T-cell (primary cell): Measurements from ENCODE around the gene GRIK4. TPM values are rescaled to one million over a fixed set of nuclear protein-coding genes. Genes with fewer than 3 reads are reported as not detected.

Experiments
- ATAC-seq, 4 experiments: fragments of 200-7000 bp in 3 of 4; fragments of 150-1000 bp in 1 of 4; cut with Tn5 transposase; replicated peaks in 1 of 4; 1 replicate in 3 of 4; 2 replicates in 1 of 4; pipeline ENCODE4 v1.10.0; 2021; ENCODE audit warnings: moderate library complexity in 3 of 4, mild to moderate bottlenecking in 2 of 4, moderate number of reproducible peaks in 1 of 4
- CTCF ChIA-PET, 2 donors: fragments of 300-600 bp; sonication (Branson Sonifier 250); formaldehyde crosslinking; loops; one replicate each; lab custom pipeline; 2022; ENCODE audit warnings: antibody characterized with exemption in 2 of 2; lab: Charles Lee
- POLR2A ChIA-PET, 2 donors: fragments of 300-600 bp; sonication (Branson Sonifier 250); formaldehyde crosslinking; loops; one replicate each; lab custom pipeline; 2022; ENCODE audit warnings: antibody characterized with exemption in 2 of 2; lab: Charles Lee
- DNase-seq, 35 experiments: peaks; one replicate each; pipeline versions ENCODE4 v3.0.0 to v3.0.0-alpha.2; 2013 to 2023
- H3K27ac ChIP-seq: one replicate; pipeline ENCODE4 v1.5.1; 2013; ENCODE audit warnings: low read length
- H3K27me3 ChIP-seq, 2 experiments: replicated peaks in 1 of 2; 1 replicate in 1 of 2; 2 replicates in 1 of 2; pipeline versions ENCODE4 v1.6.1 to v1.7.0; 2013; ENCODE audit warnings: low read length in 1 of 2, mixed read lengths in 1 of 2; ENCODE audit not compliant: control insufficient read depth in 2 of 2, insufficient read depth in 2 of 2; ENCODE audit errors: extremely low read depth in 1 of 2
- H3K36me3 ChIP-seq, 2 donors: 1 replicate in 1 of 2; 2 replicates in 1 of 2; pipeline versions ENCODE4 v1.6.1 to v1.7.0; 2013; ENCODE audit warnings: low read length in 1 of 2; ENCODE audit not compliant: control insufficient read depth in 2 of 2, insufficient read depth in 1 of 2; ENCODE audit errors: extremely low read depth in 1 of 2
- H3K4me1 ChIP-seq, 2 experiments: 1 replicate in 1 of 2; 2 replicates in 1 of 2; pipeline versions ENCODE4 v1.6.1 to v1.7.0; 2013; ENCODE audit warnings: low read length in 2 of 2, mixed read lengths in 1 of 2; ENCODE audit not compliant: insufficient read depth in 2 of 2, control insufficient read depth in 1 of 2; ENCODE audit errors: extremely low read depth in 1 of 2
- H3K4me3 ChIP-seq, 2 donors: 1 replicate in 1 of 2; 2 replicates in 1 of 2; pipeline versions ENCODE4 v1.5.1 to v1.7.0; 2013; ENCODE audit warnings: mild to moderate bottlenecking in 2 of 2, low read length in 1 of 2, moderate library complexity in 1 of 2; ENCODE audit not compliant: control insufficient read depth in 1 of 2; ENCODE audit errors: extremely low read depth in 1 of 2
- H3K9me3 ChIP-seq: 2 replicates; pipeline ENCODE4 v1.7.0; 2013
- H3K27ac Mint-ChIP-seq, 2 donors: one replicate each; pipeline ENCODE4 v1.8.0; 2020 to 2021; ENCODE audit warnings: mild to moderate bottlenecking in 2 of 2, mixed read lengths in 2 of 2
- H3K27me3 Mint-ChIP-seq, 2 donors: one replicate each; pipeline ENCODE4 v1.8.0; 2021 to 2022; ENCODE audit warnings: mixed read lengths in 2 of 2
- H3K36me3 Mint-ChIP-seq: one replicate; pipeline ENCODE4 v1.8.0; 2021; ENCODE audit warnings: mixed read lengths
- H3K4me1 Mint-ChIP-seq, 3 donors: one replicate each; pipeline ENCODE4 v1.8.0; 2020 to 2022; ENCODE audit warnings: mixed read lengths in 3 of 3, mild to moderate bottlenecking in 1 of 3
- H3K4me3 Mint-ChIP-seq, 3 donors: one replicate each; pipeline ENCODE4 v1.8.0; 2020 to 2022; ENCODE audit warnings: mild to moderate bottlenecking in 3 of 3, mixed read lengths in 3 of 3, moderate library complexity in 3 of 3
- H3K9me3 Mint-ChIP-seq, 3 donors: one replicate each; pipeline ENCODE4 v1.8.0; 2020 to 2022; ENCODE audit warnings: mixed read lengths in 3 of 3
- WGBS: methylation state at CpG from one replicate; pipeline ENCODE4 v1.1.5; 2013; ENCODE audit warnings: missing lambda C conversion rate; ENCODE audit not compliant: insufficient coverage; 5-methylcytosine and 5-hydroxymethylcytosine counted together
- total RNA-seq, 35 experiments: library from RNA in 6 of 35; stranded (reverse) in 6 of 35; fragments of 120-200 nt in 1 of 35; gene quantifications; one replicate each; pipeline versions ENCODE4 v1.2.1 to v1.2.4 and lab custom pipeline; 2013 to 2026

The GRIK4 gene
- total RNA-seq, 5 donors from 2014 or later (not counting 1 experiment from before 2014, with no cell fraction given) = 0.09 TPM; not detected in 4

GRCh38 chr11:120676991-120677390, 165.4 kb downstream of the GRIK4 start:
- Histone ChIP-seq H3K27ac (no peak overlapping the region), H3K36me3 (no peaks in the 10 kb centered on the region)
- WGBS = 75% methylated on average over 4 of the region's 6 CpGs

DNA sequence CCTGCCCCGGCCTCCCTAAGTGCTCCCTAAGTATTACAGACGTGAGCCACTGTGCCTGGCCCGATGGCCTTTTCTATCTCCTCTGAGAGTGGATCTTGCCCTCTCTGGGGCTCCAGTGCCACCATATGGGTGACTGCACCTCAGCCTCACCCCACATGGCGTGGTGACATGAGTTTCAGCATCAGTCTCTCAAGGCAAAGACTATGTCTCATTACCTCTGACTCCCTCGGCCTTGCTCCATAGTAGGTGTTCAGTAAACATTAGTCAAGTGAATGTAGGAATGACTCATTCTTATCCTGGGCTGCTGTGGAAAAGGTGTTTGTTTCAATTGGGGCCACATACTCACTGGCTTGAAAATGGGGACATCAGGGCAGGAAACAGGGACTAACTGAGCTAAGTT, 168.8 kb downstream of the GRIK4 start:
- peaks cover 15 to 33% of the 10 kb centered on the region in 2 donors for H3K27me3 Mint-ChIP-seq
- CTCF ChIA-PET = interaction anchor here in 1 of 2 donors (1.1 kb wide), 1 partner anchor 345 kb away, joined by 3 read pairs; no protein-coding TSS in a partner anchor
- 94% methylated on average over 2 of the region's 5 CpGs for WGBS

More at GRCh38 chr11:120676991-120677390, 165.4 kb downstream of the GRIK4 start:
- Mint-ChIP-seq H3K4me1 (no peaks in the 10 kb centered on the region), H3K9me3 (no peaks in the 10 kb centered on the region), H3K36me3 (no peaks in the 10 kb centered on the region), H3K27me3 (peaks cover 32 to 33% of the 10 kb centered on the region in 2 donors), H3K4me3 (no peak overlapping the region), H3K27ac (no peak overlapping the region)
- DNase-seq (no peak), ATAC-seq (no peak)
- ChIA-PET CTCF (interaction anchor here in 1 of 2 donors (0.5 kb wide), 1 partner anchor 23 kb away, joined by 3 read pairs; no protein-coding TSS in a partner anchor), POLR2A (no interaction called here)
- H3K4me1 ChIP-seq = no peaks in the 10 kb centered on the region
- H3K9me3 ChIP-seq = no peaks in the 10 kb centered on the region
- peaks cover 0 to 25% of the 10 kb centered on the region in 2 experiments for H3K27me3 ChIP-seq
- no peak overlapping the region for H3K4me3 ChIP-seq

DNA sequence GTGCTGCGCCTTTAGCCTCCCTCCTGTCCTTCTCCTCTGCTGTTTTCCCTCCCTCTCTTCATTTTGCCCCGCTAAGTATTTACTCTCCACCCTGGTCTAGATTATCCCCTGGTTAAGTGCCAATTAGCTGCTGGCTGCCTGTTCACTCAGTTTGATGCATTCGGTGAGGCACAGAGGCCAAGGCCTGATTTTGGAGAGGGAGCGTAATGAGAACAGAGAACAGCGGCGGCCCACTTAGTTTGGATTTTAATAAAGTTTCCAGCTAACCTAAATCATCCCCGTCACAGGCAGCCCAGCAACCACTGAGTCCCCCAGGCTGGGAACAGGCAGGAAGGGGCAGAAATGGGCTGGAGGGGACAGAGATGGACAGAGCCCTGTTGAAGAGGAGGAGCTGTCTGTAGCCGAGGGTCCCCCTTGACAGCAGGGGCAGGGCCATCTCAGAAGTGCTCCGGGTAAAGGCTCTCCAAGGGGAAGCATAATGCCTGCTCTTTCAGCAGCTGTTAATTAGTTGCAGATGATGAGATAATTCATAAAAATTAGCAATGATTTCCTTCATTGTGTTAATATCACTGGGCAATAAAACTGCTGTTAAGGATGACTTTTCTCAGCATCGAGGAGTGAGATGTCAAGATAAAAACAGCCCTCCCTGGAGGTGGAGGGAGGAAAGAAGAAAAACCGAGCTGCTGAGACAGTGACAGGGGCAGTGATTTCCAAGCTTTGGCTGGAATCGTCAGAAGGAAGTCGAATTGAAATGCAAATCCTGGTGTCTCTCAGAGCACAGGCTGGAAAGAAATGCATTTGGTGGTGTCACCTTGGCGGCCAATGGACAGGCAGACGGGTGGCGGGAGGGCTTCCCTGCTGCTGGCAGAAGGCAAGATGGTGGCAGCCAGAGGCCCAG, 170.1 kb downstream of the GRIK4 start:
- CTCF ChIA-PET = interaction anchor here in 1 of 2 donors (1.1 kb wide), 1 partner anchor 347 kb away, joined by 3 read pairs; no protein-coding TSS in a partner anchor
- peaks cover 23 to 35% of the 10 kb centered on the region in 2 donors for H3K27me3 Mint-ChIP-seq

More for the DNA sequence above, 168.8 kb downstream of the GRIK4 start:
- Histone ChIP-seq H3K27ac (no peak overlapping the region), H3K4me1 (no peaks in the 10 kb centered on the region), H3K4me3 (no peak overlapping the region), H3K9me3 (no peaks in the 10 kb centered on the region), H3K36me3 (no peaks in the 10 kb centered on the region), H3K27me3 (peaks cover 0 to 19% of the 10 kb centered on the region in 2 experiments)
- no peak overlapping the region for H3K27ac Mint-ChIP-seq
- ATAC-seq (no peak), DNase-seq (no peak)
- POLR2A ChIA-PET = no interaction called here
- no peaks in the 10 kb centered on the region for H3K9me3 Mint-ChIP-seq
- no peak overlapping the region for H3K4me3 Mint-ChIP-seq
- no peaks in the 10 kb centered on the region for H3K36me3 Mint-ChIP-seq
- no peaks in the 10 kb centered on the region for H3K4me1 Mint-ChIP-seq

DNA sequence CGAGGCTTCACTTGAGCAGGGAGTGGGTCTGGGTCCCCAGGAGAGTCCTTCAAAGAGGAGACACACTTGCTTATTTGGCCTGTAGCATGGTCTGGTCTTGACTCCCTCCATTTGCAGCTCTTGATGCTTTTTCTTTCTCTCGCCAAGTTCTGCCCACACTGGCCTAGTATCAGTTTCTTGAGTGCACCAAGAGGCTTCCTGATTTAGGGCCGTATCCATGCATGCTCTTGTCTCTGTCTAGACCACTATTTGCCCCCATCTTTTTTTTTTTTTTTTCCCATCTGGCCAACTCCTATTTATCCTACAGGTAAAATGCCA, 170.7 kb downstream of the GRIK4 start:
- no peaks in the 10 kb centered on the region for H3K9me3 ChIP-seq
- no peaks in the 10 kb centered on the region for H3K4me1 Mint-ChIP-seq
- H3K27ac Mint-ChIP-seq = no peak overlapping the region
- ChIA-PET POLR2A (no interaction called here), CTCF (no interaction called here)
- H3K27me3 Mint-ChIP-seq = peaks cover 21 to 33% of the 10 kb centered on the region in 2 donors
- peaks cover 0 to 19% of the 10 kb centered on the region in 2 experiments for H3K27me3 ChIP-seq
- no peaks in the 10 kb centered on the region for H3K36me3 ChIP-seq
- no peaks in the 10 kb centered on the region for H3K4me1 ChIP-seq
- no peaks in the 10 kb centered on the region for H3K9me3 Mint-ChIP-seq
- no peak for ATAC-seq
- no peak overlapping the region for H3K4me3 ChIP-seq
- no peak for DNase-seq
- no peaks in the 10 kb centered on the region for H3K36me3 Mint-ChIP-seq
- no peak overlapping the region for H3K4me3 Mint-ChIP-seq
- H3K27ac ChIP-seq = no peak overlapping the region
- 78% methylated on average over 3 of the region's 3 CpGs for WGBS

More for the DNA sequence above, 170.1 kb downstream of the GRIK4 start:
- no peaks in the 10 kb centered on the region for H3K9me3 ChIP-seq
- Mint-ChIP-seq H3K4me3 (no peak overlapping the region), H3K27ac (no peak overlapping the region), H3K4me1 (no peaks in the 10 kb centered on the region), H3K9me3 (no peaks in the 10 kb centered on the region), H3K36me3 (no peaks in the 10 kb centered on the region)
- peaks cover 0 to 19% of the 10 kb centered on the region in 2 experiments for H3K27me3 ChIP-seq
- POLR2A ChIA-PET = no interaction called here
- no peaks in the 10 kb centered on the region for H3K36me3 ChIP-seq
- ATAC-seq = no peak
- H3K4me3 ChIP-seq = no peak overlapping the region
- no peak for DNase-seq
- no peaks in the 10 kb centered on the region for H3K4me1 ChIP-seq
- WGBS = 73% methylated on average over 13 of the region's 16 CpGs
- no peak overlapping the region for H3K27ac ChIP-seq

- H3K27ac Mint-ChIP-seq = no peak overlapping the region
- peaks cover 19 to 33% of the 10 kb centered on the region in 2 donors for H3K27me3 Mint-ChIP-seq
- CTCF ChIA-PET = no interaction called here
Measured at GRCh38 chr11:120682866-120683265, 171.3 kb downstream of the GRIK4 start.

DNA sequence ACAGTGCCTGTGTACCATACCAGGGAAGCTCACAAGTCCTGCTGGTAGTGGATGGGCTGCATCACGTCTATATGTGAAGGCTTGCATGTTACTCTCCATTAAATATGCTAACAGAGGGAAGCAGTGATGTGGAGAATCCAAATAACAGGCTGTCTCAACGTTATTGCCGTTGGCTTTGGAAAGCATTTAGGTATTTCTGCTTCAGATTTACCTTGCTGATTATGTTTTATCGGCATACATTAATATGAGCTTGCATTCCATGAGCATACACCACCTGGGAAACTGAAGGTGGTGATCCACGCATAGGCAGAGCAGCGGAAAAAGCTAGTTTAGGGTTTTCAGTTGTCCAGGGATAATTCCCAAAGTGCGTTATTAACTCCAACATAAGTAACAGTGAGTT, 175.0 kb downstream of the GRIK4 start:
- no peaks in the 10 kb centered on the region for H3K4me1 ChIP-seq
- peaks cover 0 to 11% of the 10 kb centered on the region in 2 experiments for H3K27me3 ChIP-seq
- no peak for DNase-seq
- H3K4me3 ChIP-seq = no peak overlapping the region
- Mint-ChIP-seq H3K9me3 (no peaks in the 10 kb centered on the region), H3K4me3 (no peak overlapping the region), H3K27me3 (peaks cover 32 to 50% of the 10 kb centered on the region in 2 donors), H3K27ac (no peak overlapping the region), H3K4me1 (no peaks in the 10 kb centered on the region), H3K36me3 (no peaks in the 10 kb centered on the region)
- no peaks in the 10 kb centered on the region for H3K36me3 ChIP-seq
- CTCF ChIA-PET = interaction anchor here in 1 of 2 donors (1.0 kb wide), 1 partner anchor 351 kb away, joined by 3 read pairs; no protein-coding TSS in a partner anchor
- ATAC-seq = no peak
- no peak overlapping the region for H3K27ac ChIP-seq
- WGBS = 90% methylated on average over 2 of the region's 7 CpGs
- POLR2A ChIA-PET = no interaction called here
- H3K9me3 ChIP-seq = no peaks in the 10 kb centered on the region

More at GRCh38 chr11:120682866-120683265, 171.3 kb downstream of the GRIK4 start:
- Histone ChIP-seq H3K27me3 (peaks cover 0 to 18% of the 10 kb centered on the region in 2 experiments), H3K4me3 (no peak overlapping the region), H3K36me3 (no peaks in the 10 kb centered on the region), H3K4me1 (no peaks in the 10 kb centered on the region), H3K27ac (no peak overlapping the region), H3K9me3 (no peaks in the 10 kb centered on the region)
- Mint-ChIP-seq H3K4me3 (no peak overlapping the region), H3K36me3 (no peaks in the 10 kb centered on the region), H3K4me1 (no peaks in the 10 kb centered on the region), H3K9me3 (no peaks in the 10 kb centered on the region)
- POLR2A ChIA-PET = no interaction called here
- DNase-seq = no peak
- 81% methylated on average over 5 of the region's 5 CpGs for WGBS
- no peak for ATAC-seq
